Endothelial cell of umbilical vein (primary cell): Measurements from ENCODE around the gene DDX23. TPM values are rescaled to one million over a fixed set of nuclear protein-coding genes. Genes with fewer than 3 reads are reported as not detected.

Source experiments
- BruUV-seq: library from RNA; stranded (reverse); fragments of 400-500 nt; replicated peaks from 2 replicates; lab custom pipeline; 2021; lab: Mats Ljungman, UMichigan
- CTCF ChIA-PET: fragments of 300-600, 350-600 bp; sonication (Branson Sonifier 250); formaldehyde crosslinking; loops from one replicate; lab custom pipeline; 2021; ENCODE audit warnings: antibody characterized with exemption, inconsistent platforms; lab: Charles Lee
- POLR2A ChIA-PET: fragments of 300-600, 350-600 bp; sonication (Branson Sonifier 250); formaldehyde crosslinking; loops from one replicate; lab custom pipeline; 2021; ENCODE audit warnings: antibody characterized with exemption, inconsistent platforms; lab: Charles Lee
- DNase-seq: peaks from one replicate; pipeline ENCODE4 v3.0.0-alpha.2; 2011; ENCODE audit warnings: low read depth, low spot score
- FAIRE-seq: peaks from 2 replicates; lab custom pipeline; 2011; peaks lifted over from hg19 to GRCh38; lab: Jason Lieb, UNC
- H2AFZ ChIP-seq: 2 replicates; pipeline ENCODE4 v1.6.0; 2012; ENCODE audit warnings: low read depth, low read length, control low read depth, inconsistent platforms
- H3K27ac ChIP-seq: 2 replicates; pipeline ENCODE4 v1.5.1; 2011; ENCODE audit warnings: low read depth, mild to moderate bottlenecking, control low read depth, low read length, moderate library complexity; ENCODE audit not compliant: insufficient read depth
- H3K27me3 ChIP-seq, 2 experiments: 2 replicates each; pipeline versions ENCODE4 v1.6.0 to v1.6.1; 2011; ENCODE audit warnings: low read length in 2 of 2, mixed read lengths in 1 of 2; ENCODE audit not compliant: control insufficient read depth in 2 of 2, insufficient read depth in 2 of 2
- H3K36me3 ChIP-seq, 2 experiments: 2 replicates in 1 of 2; 3 replicates in 1 of 2; pipeline ENCODE4 v1.5.1; 2011; ENCODE audit warnings: low read length in 2 of 2, mild to moderate bottlenecking in 1 of 2, moderate library complexity in 1 of 2; ENCODE audit not compliant: control insufficient read depth in 2 of 2, insufficient read depth in 2 of 2; ENCODE audit errors: extremely low read depth in 1 of 2
- H3K4me1 ChIP-seq: 3 replicates; pipeline ENCODE4 v1.5.1; 2011; ENCODE audit warnings: mild to moderate bottlenecking, low read length; ENCODE audit not compliant: control insufficient read depth, insufficient read depth; ENCODE audit errors: extremely low read depth
- H3K4me2 ChIP-seq: 2 replicates; pipeline ENCODE4 v1.6.1; 2011; ENCODE audit warnings: low read length, control low read depth, mixed read lengths; ENCODE audit not compliant: insufficient read depth
- H3K4me3 ChIP-seq, 3 experiments: fragments of 200-600 bp in 1 of 3; sonication (generic), shearing (Covaris generic) in 1 of 3; replicated peaks in 1 of 3; 2 replicates each; pipeline ENCODE4 v1.5.1; 2011 to 2016; ENCODE audit warnings: control low read depth in 3 of 3, low read length in 3 of 3, mild to moderate bottlenecking in 2 of 3, inconsistent platforms in 1 of 3, low read depth in 1 of 3, moderate library complexity in 1 of 3; ENCODE audit not compliant: insufficient read depth in 1 of 3
- H3K79me2 ChIP-seq: 2 replicates; pipeline ENCODE4 v1.6.0; 2012; ENCODE audit warnings: low read length, inconsistent platforms; ENCODE audit not compliant: control insufficient read depth, insufficient read depth
- H3K9ac ChIP-seq: replicated peaks from 2 replicates; pipeline ENCODE3; 2011; ENCODE audit warnings: low read length, control low read depth; ENCODE audit not compliant: insufficient read depth; ENCODE audit errors: extremely low read depth
- H3K9me1 ChIP-seq: replicated peaks from 3 replicates; pipeline ENCODE4 v1.6.0; 2011; ENCODE audit warnings: mild to moderate bottlenecking, low read length; ENCODE audit not compliant: control insufficient read depth, insufficient read depth; ENCODE audit errors: extremely low read depth
- H3K9me3 ChIP-seq: replicated peaks from 2 replicates; pipeline ENCODE4 v1.5.1; 2012; ENCODE audit warnings: low read length, inconsistent platforms; ENCODE audit not compliant: control insufficient read depth, insufficient read depth
- H4K20me1 ChIP-seq: replicated peaks from 2 replicates; pipeline ENCODE3; 2011; ENCODE audit warnings: mild to moderate bottlenecking, low read length; ENCODE audit not compliant: control insufficient read depth, insufficient read depth; ENCODE audit errors: extremely low read depth
- CTCF ChIP-seq, 2 donors: IDR thresholded peaks; 1 replicate in 1 of 2; 2 replicates in 1 of 2; pipeline ENCODE4 v1.5.1; 2011; ENCODE audit warnings: low read length in 2 of 2, mild to moderate bottlenecking in 2 of 2, moderate library complexity in 2 of 2, control low read depth in 1 of 2, inconsistent platforms in 1 of 2, low read depth in 1 of 2; ENCODE audit not compliant: insufficient read depth in 1 of 2; ENCODE audit errors: extremely low read depth in 1 of 2
- EZH2 ChIP-seq: IDR thresholded peaks from 2 replicates; pipeline ENCODE4 v1.6.1; 2012; ENCODE audit warnings: borderline replicate concordance, low read depth, mild to moderate bottlenecking, moderate library complexity, low read length, inconsistent platforms; ENCODE audit not compliant: severe bottlenecking
- FOS ChIP-seq: IDR thresholded peaks from 2 replicates; pipeline ENCODE4 v1.6.1; 2011; ENCODE audit warnings: mild to moderate bottlenecking, low read length, moderate library complexity, borderline replicate concordance; ENCODE audit not compliant: insufficient read depth
- GATA2 ChIP-seq: IDR thresholded peaks from 2 replicates; pipeline ENCODE4 v1.7.0; 2011; ENCODE audit warnings: low read depth, mild to moderate bottlenecking, moderate library complexity, mixed read lengths, low read length; ENCODE audit not compliant: insufficient read length, insufficient read depth
- JUN ChIP-seq: IDR thresholded peaks from 2 replicates; pipeline ENCODE4 v1.6.1; 2011; ENCODE audit warnings: borderline replicate concordance, low read depth; ENCODE audit not compliant: insufficient read length, insufficient read depth
- MAX ChIP-seq: IDR thresholded peaks from 2 replicates; pipeline ENCODE4 v1.6.1; 2011; ENCODE audit not compliant: insufficient read depth, insufficient read length
- MYC ChIP-seq: IDR thresholded peaks from one replicate; pipeline ENCODE4 v1.6.1; 2011; ENCODE audit warnings: mild to moderate bottlenecking, low read depth, low read length
- POLR2A ChIP-seq: IDR thresholded peaks from 2 replicates; pipeline ENCODE4 v1.6.1; 2012; ENCODE audit warnings: low read depth, mild to moderate bottlenecking, control low read depth, low read length
- POLR2AphosphoS5 ChIP-seq: IDR thresholded peaks from 2 replicates; pipeline ENCODE4 v1.6.1; 2012; ENCODE audit warnings: low read depth, mild to moderate bottlenecking, control low read depth, low read length, moderate library complexity; ENCODE audit not compliant: insufficient read depth
- dilution Hi-C: fragments of 300-500 bp; cut with MboI; formaldehyde crosslinking; loops from one replicate; pipeline ENCODE4 v1.15.0; 2019; ENCODE audit warnings: low sequenced_read_pairs; ENCODE audit not compliant: extremely low pct_ligation_motif_present
- intact Hi-C: fragments of 100-400 bp; cut with micrococcal nuclease; formaldehyde crosslinking; loops from one replicate; pipeline ENCODE4 v1.10.0; 2022
- polyA plus RNA-seq, 4 experiments: library from polyadenylated mRNA; depleted of rRNA in 3 of 4; stranded (reverse) in 3 of 4; unstranded in 1 of 4; fragments of >200 nt; gene quantifications; 2 replicates each; pipeline versions ENCODE4 v1.2.1 to v1.2.3, GENCODE V29; 2011 to 2012; ENCODE audit warnings: missing spikeins in 1 of 4
- total RNA-seq: library from RNA; stranded (reverse); gene quantifications from 2 replicates; pipeline ENCODE4 v1.2.3, GENCODE V29; 2021

Gene DDX23
- total and polyA plus RNA-seq, 2 donors (not counting 3 experiments of a cell fraction or from before 2014, with no cell fraction given), result 56.0 to 107 TPM

GRCh38 chr12:48832321-48833060, 19.5 kb downstream of the DDX23 start:
- intact Hi-C loops (no loop called here), dilution Hi-C loops (no loop called here)
- Histone ChIP-seq H3K79me2 (no peaks in the 10 kb centered on the region), H3K27me3 (no peaks in the 10 kb centered on the region), H3K36me3 (peaks cover 31 to 78% of the 10 kb centered on the region in 2 experiments), H3K4me1 (no peaks in the 10 kb centered on the region), H3K9me3 (no peaks in the 10 kb centered on the region), H3K9me1 (no peaks in the 10 kb centered on the region), H3K9ac (no peak overlapping the region), H2AFZ (no peak overlapping the region), H3K27ac (no peak overlapping the region), H4K20me1 (no peaks in the 10 kb centered on the region), H3K4me3 (no peak overlapping the region), H3K4me2 (no peak overlapping the region)
- FAIRE-seq (no peak), DNase-seq (no peak)
- CTCF ChIA-PET, result no interaction called here
- BruUV-seq, result no TSS peak
- TF ChIP-seq CTCF (IDR thresholded peaks at IDR 0.05; ENCODE audit: extremely low read depth in 1 of 2, insufficient read depth in 1 of 2, low read depth in 1 of 2, low read length in 2 of 2) (no peak), EZH2 (no peak), MAX (no peak), FOS (no peak), JUN (no peak), MYC (no peak), POLR2AphosphoS5 (no peak), POLR2A (no peak), GATA2 (no peak)
- POLR2A ChIA-PET, result no interaction called here
